ENCODE results near the gene PRKCA.

PRKCA gene

DNA sequence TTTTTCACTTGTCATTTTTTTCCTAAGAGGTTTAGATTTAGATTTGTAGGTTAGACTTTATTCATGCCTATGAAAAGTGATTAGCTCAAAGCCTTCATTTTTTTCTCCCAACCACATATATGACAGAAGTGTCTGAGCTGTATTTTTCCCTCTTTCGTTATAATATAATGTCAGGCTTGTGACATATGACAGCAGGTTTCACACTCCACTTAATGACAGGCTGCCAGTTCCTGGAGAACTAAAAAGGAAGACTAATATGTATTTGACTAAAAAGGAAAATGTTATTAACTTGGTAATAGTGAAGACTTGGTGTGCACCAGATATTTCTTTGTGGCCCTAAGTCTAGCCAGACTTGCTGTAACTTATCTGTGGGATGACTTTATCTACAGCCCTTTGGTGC, 331.8 kb downstream of the PRKCA start:
- TF ChIP-seq, protein P1, sequence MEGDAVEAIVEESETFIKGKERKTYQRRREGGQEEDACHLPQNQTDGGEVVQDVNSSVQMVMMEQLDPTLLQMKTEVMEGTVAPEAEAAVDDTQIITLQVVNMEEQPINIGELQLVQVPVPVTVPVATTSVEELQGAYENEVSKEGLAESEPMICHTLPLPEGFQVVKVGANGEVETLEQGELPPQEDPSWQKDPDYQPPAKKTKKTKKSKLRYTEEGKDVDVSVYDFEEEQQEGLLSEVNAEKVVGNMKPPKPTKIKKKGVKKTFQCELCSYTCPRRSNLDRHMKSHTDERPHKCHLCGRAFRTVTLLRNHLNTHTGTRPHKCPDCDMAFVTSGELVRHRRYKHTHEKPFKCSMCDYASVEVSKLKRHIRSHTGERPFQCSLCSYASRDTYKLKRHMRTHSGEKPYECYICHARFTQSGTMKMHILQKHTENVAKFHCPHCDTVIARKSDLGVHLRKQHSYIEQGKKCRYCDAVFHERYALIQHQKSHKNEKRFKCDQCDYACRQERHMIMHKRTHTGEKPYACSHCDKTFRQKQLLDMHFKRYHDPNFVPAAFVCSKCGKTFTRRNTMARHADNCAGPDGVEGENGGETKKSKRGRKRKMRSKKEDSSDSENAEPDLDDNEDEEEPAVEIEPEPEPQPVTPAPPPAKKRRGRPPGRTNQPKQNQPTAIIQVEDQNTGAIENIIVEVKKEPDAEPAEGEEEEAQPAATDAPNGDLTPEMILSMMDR (IDR thresholded peaks at IDR 0.05), result no peak
- Histone ChIP-seq H3K27ac (no peak overlapping the region), H3K4me3 (no peak overlapping the region)
- DNase-seq (ENCODE audit: low spot score), result no peak

DNA sequence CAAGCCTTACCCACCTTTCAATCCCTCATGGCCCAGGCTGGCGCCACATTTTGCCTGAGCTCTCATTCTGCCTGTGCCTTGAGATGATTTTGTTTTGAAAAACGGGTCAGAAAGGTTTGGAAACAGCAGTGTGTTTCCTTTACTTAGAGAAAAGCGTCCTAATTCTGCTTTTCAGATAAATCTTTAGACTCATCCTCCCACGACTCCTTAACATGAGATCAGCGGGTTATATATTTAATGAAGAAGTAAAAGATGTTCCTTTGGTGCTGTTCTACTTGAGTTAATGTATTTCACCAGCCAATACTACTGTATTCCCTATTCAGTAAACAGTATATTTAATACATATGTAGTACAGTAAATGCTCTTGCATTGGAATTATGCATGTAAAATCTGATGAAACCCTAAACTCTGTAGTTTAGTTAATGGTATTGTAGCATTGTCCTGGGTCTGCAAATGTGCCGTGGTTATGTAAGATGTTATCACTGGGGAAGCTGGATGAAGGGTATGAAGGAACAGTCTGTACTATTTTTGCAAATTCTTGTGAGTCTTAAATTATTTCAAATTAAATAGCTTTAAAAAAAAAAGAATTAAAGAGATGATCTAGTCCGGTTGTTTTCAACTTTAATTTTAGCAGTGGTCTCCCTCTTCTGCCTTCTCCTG, 333.1 kb downstream of the PRKCA start:
- no peak for DNase-seq (ENCODE audit: low spot score)
- TF ChIP-seq, protein P1 (IDR thresholded peaks at IDR 0.05), result no peak

DNA sequence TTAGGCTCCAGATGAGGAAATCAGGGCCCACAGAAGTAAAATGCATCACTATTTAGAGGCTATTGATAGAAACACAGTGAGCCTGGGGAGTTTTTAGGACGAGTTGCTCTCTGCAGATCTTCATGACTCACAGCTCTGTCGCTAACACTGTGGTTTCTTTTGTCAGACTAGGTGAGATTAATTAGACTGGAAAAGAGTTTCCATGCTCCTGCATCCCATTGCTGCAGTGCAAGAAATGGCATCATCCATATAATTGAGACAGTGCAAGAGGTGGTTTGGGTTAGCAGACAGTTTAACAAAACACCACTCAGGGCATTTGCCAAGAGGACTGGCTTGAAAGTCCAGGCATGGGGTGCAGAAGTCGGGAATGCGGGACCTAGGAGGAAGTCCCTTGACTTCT, 333.7 kb downstream of the PRKCA start:
- H3K4me3 ChIP-seq, result no peak overlapping the region
- H3K27ac ChIP-seq, result no peak overlapping the region
- DNase-seq (ENCODE audit: low spot score), result no peak
- TF ChIP-seq, protein P1 (IDR thresholded peaks at IDR 0.05), result no peak

More for the DNA sequence above, 333.1 kb downstream of the PRKCA start:
- Histone ChIP-seq H3K4me3 (no peak overlapping the region), H3K27ac (no peak overlapping the region)

DNA sequence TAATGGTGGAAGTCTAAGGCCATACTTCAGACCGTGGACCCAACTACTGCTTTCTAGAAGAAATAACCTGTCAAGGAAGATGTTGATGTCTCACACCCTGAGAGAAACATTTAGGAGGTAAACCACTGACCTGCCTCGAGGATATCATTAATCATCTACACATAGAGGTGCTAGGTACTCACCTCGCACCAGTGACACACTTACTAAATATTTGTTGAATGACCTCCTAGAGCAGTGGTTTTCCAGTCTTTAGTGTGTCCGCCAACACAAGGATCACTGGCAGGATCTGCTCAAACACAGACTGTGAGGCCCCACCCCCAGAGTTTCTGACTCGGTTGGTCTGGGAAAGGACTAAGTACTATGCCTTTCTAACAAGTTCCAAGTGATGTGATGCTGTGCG, 335.1 kb downstream of the PRKCA start:
- no peak for DNase-seq (ENCODE audit: low spot score)
- Histone ChIP-seq H3K27ac (no peak overlapping the region), H3K4me3 (no peak overlapping the region)
- TF ChIP-seq, protein P1 (IDR thresholded peaks at IDR 0.05), result no peak

DNA sequence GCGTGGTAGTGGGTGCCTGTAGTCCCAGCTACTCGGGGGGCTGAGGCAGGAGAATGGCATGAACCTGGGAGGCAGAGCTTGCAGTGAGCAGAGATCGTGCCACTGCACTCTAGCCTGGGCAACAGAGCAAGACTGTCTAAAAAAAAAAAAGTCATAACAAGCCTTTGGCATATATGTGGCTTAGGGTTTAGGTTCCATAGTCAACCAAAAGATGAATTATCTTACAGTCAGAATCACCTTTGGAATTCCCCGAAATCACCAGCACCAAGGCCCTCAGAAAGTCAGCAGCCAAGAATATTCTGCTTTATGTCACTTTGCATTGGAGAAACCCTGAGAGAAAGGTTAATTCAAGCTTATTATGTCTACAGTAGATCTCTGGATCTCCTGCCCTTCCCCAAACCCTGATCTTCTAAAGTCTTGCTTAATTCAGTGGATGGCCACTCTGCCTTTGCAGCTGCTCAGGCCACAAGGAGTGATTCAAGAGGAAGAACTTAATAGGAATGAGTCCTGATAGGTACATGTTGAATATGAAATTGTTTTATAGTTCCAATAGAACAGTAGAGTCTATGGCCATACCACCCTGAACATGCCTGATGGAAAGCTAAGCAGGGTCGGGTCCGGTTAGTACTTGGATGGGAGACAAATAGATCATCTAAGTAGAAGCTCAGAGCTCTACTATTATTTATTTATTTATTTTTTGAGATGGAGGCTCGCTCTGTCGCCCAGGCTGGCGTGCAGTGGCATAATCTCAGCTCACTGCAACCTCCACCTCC, 336.5 kb downstream of the PRKCA start:
- no peak overlapping the region for H3K4me3 ChIP-seq
- DNase-seq (ENCODE audit: low spot score), result no peak
- TF ChIP-seq, protein P1 (IDR thresholded peaks at IDR 0.05), result no peak
- no peak overlapping the region for H3K27ac ChIP-seq

DNA sequence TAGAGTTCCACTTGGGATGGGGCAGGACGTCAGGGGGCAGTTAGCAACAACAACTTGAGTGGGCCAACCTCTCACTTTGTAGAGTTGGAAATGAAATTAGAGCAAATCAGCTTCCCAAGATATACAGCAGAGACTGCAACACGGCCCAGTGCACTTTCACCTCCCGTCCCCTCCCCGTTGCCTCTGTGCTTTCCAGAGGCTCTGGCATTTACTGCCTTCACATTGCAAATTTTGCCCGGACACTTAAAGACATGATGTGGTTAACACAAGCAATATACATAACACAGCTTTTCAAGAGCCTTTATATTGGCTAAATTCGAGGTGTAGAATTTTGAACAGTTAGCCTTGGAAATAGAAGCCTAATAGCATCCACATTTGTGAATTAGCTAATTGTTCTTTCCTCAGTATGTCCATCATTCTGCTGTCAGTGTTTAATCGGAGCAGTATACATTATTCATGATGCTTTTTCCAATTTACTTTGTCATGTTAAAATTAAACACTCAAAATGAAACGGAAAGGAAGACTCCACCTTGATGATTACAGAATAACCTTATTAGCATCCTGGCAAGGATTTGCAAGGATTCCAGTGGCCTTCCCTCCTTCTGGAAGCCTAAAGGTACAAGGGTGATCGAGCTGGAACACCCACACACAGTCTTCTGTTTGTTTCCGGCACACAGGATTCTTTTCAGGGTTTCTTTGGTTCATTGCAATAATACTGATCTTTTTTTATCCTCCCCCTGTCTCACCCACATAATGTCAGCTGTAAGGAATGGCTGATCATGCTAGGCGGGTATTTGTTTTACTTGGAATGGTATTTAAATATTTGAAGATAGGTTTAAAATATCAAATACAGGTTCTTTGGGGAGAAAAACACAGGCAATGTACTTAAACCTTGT, 341.6 kb downstream of the PRKCA start:
- no peak overlapping the region for H3K4me3 ChIP-seq
- peak overlapping the region in 1 of 2 donors; percentile 29 for H3K27ac ChIP-seq
- DNase-seq (ENCODE audit: low spot score), result no peak
- TF ChIP-seq, protein P1 (IDR thresholded peaks at IDR 0.05), result no peak
